OCI-LY1 (cell line): ENCODE results near the gene SHROOM3.

Source experiments
- H2AFZ ChIP-seq: fragments of 200-600 bp; sonication (generic), shearing (Covaris generic); 2 replicates; pipeline ENCODE4 v1.6.0; 2014; ENCODE audit warnings: antibody characterized with exemption, mild to moderate bottlenecking, low read length
- H3F3A ChIP-seq: fragments of 200-600 bp; sonication (generic), shearing (Covaris generic); 2 replicates; pipeline ENCODE4 v1.6.0; 2014; ENCODE audit warnings: mild to moderate bottlenecking, antibody characterized with exemption, low read length, moderate library complexity; ENCODE audit not compliant: insufficient read depth
- H3K27ac ChIP-seq: fragments of 200-600 bp; sonication (generic); 2 replicates; pipeline ENCODE4 v1.5.1; 2014; ENCODE audit warnings: low read length, mixed run types, mild to moderate bottlenecking, low read depth; ENCODE audit not compliant: poor library complexity, severe bottlenecking
- H3K27me3 ChIP-seq: fragments of 200-600 bp; sonication (generic); 2 replicates; pipeline ENCODE4 v1.6.0; 2014; ENCODE audit warnings: antibody characterized with exemption, mild to moderate bottlenecking, low read length, moderate library complexity; ENCODE audit not compliant: insufficient read depth
- H3K36me3 ChIP-seq: fragments of 200-600 bp; sonication (generic); 2 replicates; pipeline ENCODE4 v1.6.1; 2014; ENCODE audit warnings: mild to moderate bottlenecking, antibody characterized with exemption, low read length, moderate library complexity, mixed read lengths; ENCODE audit not compliant: insufficient read depth
- H3K4me1 ChIP-seq: fragments of 200-600 bp; sonication (generic); 2 replicates; pipeline ENCODE4 v1.5.1; 2014; ENCODE audit warnings: mild to moderate bottlenecking, low read length, moderate library complexity; ENCODE audit not compliant: insufficient read depth, severe bottlenecking
- H3K4me2 ChIP-seq: fragments of 200-600 bp; sonication (generic), shearing (Covaris generic); 2 replicates; pipeline ENCODE4 v1.6.1; 2014; ENCODE audit warnings: low read length
- H3K4me3 ChIP-seq: fragments of 200-600 bp; sonication (generic); 2 replicates; pipeline ENCODE4 v1.5.1; 2014; ENCODE audit warnings: low read length, low read depth, mild to moderate bottlenecking, mixed read lengths; ENCODE audit not compliant: poor library complexity, severe bottlenecking
- H3K79me2 ChIP-seq: fragments of 200-600 bp; shearing (Covaris generic); 2 replicates; pipeline ENCODE4 v1.6.1; 2016; ENCODE audit warnings: mixed run types, low read length, mixed read lengths; ENCODE audit not compliant: insufficient read depth
- H3K9ac ChIP-seq: fragments of 200-600 bp; sonication (generic), shearing (Covaris generic); 2 replicates; pipeline ENCODE4 v1.6.1; 2014; ENCODE audit warnings: mild to moderate bottlenecking, low read length, mixed read lengths
- H3K9me2 ChIP-seq: fragments of 200-600 bp; sonication (generic), shearing (Covaris generic); 2 replicates; pipeline ENCODE4 v1.6.1; 2014; ENCODE audit warnings: low read depth, mild to moderate bottlenecking, low read length, mixed read lengths
- H3K9me3 ChIP-seq: fragments of 200-600 bp; shearing (Covaris generic); 2 replicates; pipeline ENCODE4 v1.6.1; 2014; ENCODE audit warnings: low read length, mixed read lengths
- H4K20me1 ChIP-seq: fragments of 200-600 bp; sonication (generic), shearing (Covaris generic); 2 replicates; pipeline ENCODE4 v1.6.0; 2016; ENCODE audit warnings: mild to moderate bottlenecking, low read length; ENCODE audit not compliant: insufficient read depth
- EZH2 ChIP-seq: fragments of 200-600 bp; sonication (generic), shearing (Covaris generic); IDR thresholded peaks from 2 replicates; pipeline ENCODE4 v1.8.0; 2017; ENCODE audit warnings: borderline replicate concordance, mixed run types, mild to moderate bottlenecking, antibody characterized with exemption, low read length, moderate library complexity, mixed read lengths
- TF ChIP-seq, protein P1 (sequence below): fragments of 200-600 bp; sonication (generic), shearing (Covaris generic); IDR thresholded peaks from 2 replicates; pipeline ENCODE4 v1.5.1; 2017; ENCODE audit warnings: mild to moderate bottlenecking, antibody characterized with exemption, low read length, moderate library complexity, mixed read lengths

The SHROOM3 gene

DNA sequence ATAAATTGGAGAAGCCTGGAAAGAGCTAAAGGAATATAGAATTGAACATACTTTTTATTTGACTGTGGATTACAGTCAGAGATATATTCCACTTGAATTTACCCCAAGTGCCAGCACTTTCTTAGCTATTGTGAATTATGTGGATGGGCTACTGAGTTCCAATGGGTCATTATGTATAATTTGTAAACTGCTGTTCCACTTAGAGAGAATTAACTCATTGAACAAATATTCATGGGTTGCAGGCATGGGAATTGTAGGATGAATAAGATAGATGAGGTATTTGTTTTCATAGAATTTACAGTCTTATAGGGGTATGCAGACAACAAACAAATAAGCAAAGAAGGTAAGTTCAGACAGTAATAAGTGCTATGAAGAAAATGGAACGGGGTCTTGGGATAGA is 195.7 kb downstream of the SHROOM3 start:
- Histone ChIP-seq H3F3A (no peaks in the 10 kb centered on the region), H3K4me3 (no peak overlapping the region), H3K79me2 (no peaks in the 10 kb centered on the region)

DNA sequence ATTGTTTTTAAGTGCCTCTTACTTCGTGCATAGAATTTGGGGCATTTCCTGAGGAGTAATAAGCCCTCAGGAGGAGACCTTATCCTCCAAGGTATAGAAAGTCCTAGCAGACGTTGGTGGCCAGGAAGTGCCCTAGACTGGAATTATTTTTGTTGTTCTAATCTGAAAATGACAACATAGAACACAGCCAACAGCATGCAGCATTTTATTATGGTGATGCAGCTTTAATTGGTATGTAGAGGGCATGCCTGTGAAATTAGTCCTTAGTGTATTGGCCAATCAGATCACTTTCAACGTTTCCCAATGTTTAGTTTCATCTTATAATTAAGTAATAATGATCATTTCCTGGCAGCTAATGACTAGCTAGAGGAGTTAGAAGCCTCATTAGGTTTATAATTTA is 199.2 kb downstream of the SHROOM3 start:
- Histone ChIP-seq H3K9me2 (no peaks in the 10 kb centered on the region), H2AFZ (no peak overlapping the region), H3K9me3 (no peaks in the 10 kb centered on the region), H3K36me3 (no peaks in the 10 kb centered on the region), H3K79me2 (no peaks in the 10 kb centered on the region), H3K27me3 (no peaks in the 10 kb centered on the region), H3K4me1 (no peaks in the 10 kb centered on the region), H3K27ac (no peak overlapping the region), H3K9ac (no peak overlapping the region), H3K4me3 (no peak overlapping the region), H3K4me2 (no peak overlapping the region), H4K20me1 (no peaks in the 10 kb centered on the region), H3F3A (no peaks in the 10 kb centered on the region)
- TF ChIP-seq, protein P1, sequence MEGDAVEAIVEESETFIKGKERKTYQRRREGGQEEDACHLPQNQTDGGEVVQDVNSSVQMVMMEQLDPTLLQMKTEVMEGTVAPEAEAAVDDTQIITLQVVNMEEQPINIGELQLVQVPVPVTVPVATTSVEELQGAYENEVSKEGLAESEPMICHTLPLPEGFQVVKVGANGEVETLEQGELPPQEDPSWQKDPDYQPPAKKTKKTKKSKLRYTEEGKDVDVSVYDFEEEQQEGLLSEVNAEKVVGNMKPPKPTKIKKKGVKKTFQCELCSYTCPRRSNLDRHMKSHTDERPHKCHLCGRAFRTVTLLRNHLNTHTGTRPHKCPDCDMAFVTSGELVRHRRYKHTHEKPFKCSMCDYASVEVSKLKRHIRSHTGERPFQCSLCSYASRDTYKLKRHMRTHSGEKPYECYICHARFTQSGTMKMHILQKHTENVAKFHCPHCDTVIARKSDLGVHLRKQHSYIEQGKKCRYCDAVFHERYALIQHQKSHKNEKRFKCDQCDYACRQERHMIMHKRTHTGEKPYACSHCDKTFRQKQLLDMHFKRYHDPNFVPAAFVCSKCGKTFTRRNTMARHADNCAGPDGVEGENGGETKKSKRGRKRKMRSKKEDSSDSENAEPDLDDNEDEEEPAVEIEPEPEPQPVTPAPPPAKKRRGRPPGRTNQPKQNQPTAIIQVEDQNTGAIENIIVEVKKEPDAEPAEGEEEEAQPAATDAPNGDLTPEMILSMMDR = no peak
- TF ChIP-seq EZH2 = no peak

More for the DNA sequence above, 195.7 kb downstream of the SHROOM3 start:
- Histone ChIP-seq H3K4me1 (no peaks in the 10 kb centered on the region), H3K27ac (no peak overlapping the region), H3K36me3 (no peaks in the 10 kb centered on the region), H2AFZ (no peak overlapping the region), H4K20me1 (no peaks in the 10 kb centered on the region), H3K9me3 (no peaks in the 10 kb centered on the region), H3K4me2 (no peak overlapping the region), H3K9me2 (no peaks in the 10 kb centered on the region), H3K9ac (no peak overlapping the region), H3K27me3 (no peaks in the 10 kb centered on the region)
- no peak for TF ChIP-seq EZH2
- TF ChIP-seq, protein P1 = no peak

DNA sequence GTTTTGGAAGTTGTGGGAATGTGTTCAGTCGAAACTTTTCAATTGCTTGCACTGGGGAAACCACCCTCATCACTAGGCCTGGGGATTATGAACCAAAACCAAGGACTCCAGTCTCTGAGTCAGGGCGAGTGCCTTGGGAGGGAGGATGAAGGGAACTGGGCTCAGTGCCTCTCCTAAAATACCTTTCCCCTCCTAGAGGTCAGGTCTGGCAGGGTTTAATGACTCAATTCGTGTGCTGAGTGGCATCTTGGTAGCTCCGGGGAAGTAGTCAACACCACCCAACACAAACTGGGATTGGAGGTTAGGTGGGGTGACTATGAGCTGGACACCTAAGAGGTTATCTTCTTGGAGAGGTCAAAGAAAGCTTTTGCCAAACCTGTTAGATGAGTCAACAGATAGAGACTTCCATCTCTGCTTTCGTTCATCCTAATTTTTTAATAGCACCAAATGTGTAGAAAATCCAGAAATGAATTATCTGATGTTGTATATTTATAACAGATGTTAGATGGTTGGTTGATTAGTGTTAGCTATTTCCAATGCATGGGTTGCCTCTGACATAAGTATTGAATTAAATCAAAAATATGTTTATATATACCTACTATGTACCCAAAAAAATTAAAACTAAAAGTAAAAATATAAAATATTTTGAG is 202.8 kb downstream of the SHROOM3 start:
- Histone ChIP-seq H2AFZ (no peak overlapping the region), H3F3A (no peaks in the 10 kb centered on the region), H3K36me3 (no peaks in the 10 kb centered on the region), H3K79me2 (no peaks in the 10 kb centered on the region), H3K9me2 (no peaks in the 10 kb centered on the region), H3K4me2 (no peak overlapping the region), H4K20me1 (no peaks in the 10 kb centered on the region), H3K27me3 (no peaks in the 10 kb centered on the region), H3K27ac (no peak overlapping the region), H3K4me1 (no peaks in the 10 kb centered on the region), H3K9me3 (no peaks in the 10 kb centered on the region), H3K9ac (no peak overlapping the region), H3K4me3 (no peak overlapping the region)
- TF ChIP-seq, protein P1 = no peak
- no peak for TF ChIP-seq EZH2
